ENCODE data around the gene STRAP. TPM values are rescaled to one million over a fixed set of nuclear protein-coding genes. Genes with fewer than 3 reads are reported as not detected.
A peak's percentile ranks its signal among the peaks of the same experiment; 100 is the strongest.

The STRAP gene
- polyA plus RNA-seq, 1 of the 3 experiments (the other 2 are of a cell fraction): 85.6 TPM

DNA sequence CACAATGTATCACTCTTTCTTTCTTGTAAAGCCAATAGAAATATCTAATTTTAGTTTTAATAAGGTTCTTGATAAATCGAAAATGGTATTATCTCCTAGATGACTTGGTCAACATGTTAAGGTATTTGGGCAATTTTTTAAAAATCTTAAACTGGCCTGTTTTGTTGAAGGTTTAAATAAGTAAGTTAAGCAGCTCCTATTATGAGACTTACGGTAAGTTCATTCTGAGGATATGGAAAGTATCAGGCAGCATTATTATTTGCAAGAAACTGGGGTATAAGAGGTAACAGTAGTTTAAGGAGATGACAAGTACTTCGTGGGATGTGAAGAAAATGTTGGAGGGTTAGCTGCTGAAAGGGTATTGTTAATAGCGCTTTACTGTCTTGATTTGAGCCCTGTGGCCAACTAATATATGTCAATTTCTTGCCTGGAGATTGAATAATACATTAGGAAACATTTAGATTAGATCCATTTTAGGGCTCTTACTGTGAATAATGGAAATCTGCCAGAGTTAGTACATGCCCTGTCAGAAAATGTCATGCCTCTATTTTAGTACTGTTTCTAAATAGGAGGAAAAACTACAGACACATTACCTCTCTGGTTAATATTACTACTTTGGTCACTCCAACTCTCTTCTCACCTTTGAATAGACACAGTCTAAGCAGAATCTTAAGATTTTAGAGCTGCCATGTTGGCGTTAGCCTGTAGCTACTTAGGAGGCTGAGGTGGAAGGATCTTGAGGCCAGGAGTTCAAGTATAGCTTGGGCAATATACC lies 5.0 kb downstream of the STRAP start:
- 80% methylated on average over 5 of the region's 5 CpGs for WGBS (ENCODE audit: low lambda C conversion rate)
- Histone ChIP-seq H3K36me3 (replicated peaks in 1 of 2; ENCODE audit: control insufficient read depth in 1 of 2, insufficient read depth in 2 of 2, low read length in 1 of 2) (peaks cover 56 to 71% of the 10 kb centered on the region in 2 experiments), H3F3A (replicated peaks; ENCODE audit: insufficient read depth) (peaks cover 13% of the 10 kb centered on the region), H3K79me2 (ENCODE audit: insufficient read depth) (peaks cover 96% of the 10 kb centered on the region), H3K27me3 (ENCODE audit: insufficient read depth) (no peaks in the 10 kb centered on the region), H3K9me3 (no peaks in the 10 kb centered on the region), H3K27ac (ENCODE audit: low read depth in 2 of 2, low read length in 1 of 2) (no peak overlapping the region), H3K4me2 (peak overlapping the region; percentile 6; the same call in 1 of the 2 replicates), H3K4me3 (ENCODE audit: low read depth in 2 of 2, low read length in 1 of 2) (no peak overlapping the region), H3K9ac (no peak overlapping the region), H3K9me2 (no peaks in the 10 kb centered on the region), H4K20me1 (ENCODE audit: insufficient read depth) (peaks cover 63% of the 10 kb centered on the region), H2AFZ (ENCODE audit: low read depth) (no peak overlapping the region), H3K4me1 (ENCODE audit: control insufficient read depth in 1 of 2, insufficient read depth in 2 of 2, low read depth in 1 of 2, low read length in 1 of 2) (peaks cover 5 to 23% of the 10 kb centered on the region in 2 experiments)
- ChIA-PET POLR2A (no interaction called here), CTCF (interaction anchor here (1.0 to 5.1 kb wide), 2 partner anchors 12 to 297 kb away, joined by 3 to 31 read pairs; no protein-coding TSS in a partner anchor)
- TF ChIP-seq, protein P1, sequence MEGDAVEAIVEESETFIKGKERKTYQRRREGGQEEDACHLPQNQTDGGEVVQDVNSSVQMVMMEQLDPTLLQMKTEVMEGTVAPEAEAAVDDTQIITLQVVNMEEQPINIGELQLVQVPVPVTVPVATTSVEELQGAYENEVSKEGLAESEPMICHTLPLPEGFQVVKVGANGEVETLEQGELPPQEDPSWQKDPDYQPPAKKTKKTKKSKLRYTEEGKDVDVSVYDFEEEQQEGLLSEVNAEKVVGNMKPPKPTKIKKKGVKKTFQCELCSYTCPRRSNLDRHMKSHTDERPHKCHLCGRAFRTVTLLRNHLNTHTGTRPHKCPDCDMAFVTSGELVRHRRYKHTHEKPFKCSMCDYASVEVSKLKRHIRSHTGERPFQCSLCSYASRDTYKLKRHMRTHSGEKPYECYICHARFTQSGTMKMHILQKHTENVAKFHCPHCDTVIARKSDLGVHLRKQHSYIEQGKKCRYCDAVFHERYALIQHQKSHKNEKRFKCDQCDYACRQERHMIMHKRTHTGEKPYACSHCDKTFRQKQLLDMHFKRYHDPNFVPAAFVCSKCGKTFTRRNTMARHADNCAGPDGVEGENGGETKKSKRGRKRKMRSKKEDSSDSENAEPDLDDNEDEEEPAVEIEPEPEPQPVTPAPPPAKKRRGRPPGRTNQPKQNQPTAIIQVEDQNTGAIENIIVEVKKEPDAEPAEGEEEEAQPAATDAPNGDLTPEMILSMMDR (IDR thresholded peaks at IDR 0.05): no peak
- TF ChIP-seq GATA2 (CRISPR knock-in tag; IDR thresholded peaks at IDR 0.05) (no peak), TAF1 (IDR thresholded peaks at IDR 0.05; ENCODE audit: borderline replicate concordance, low read depth, low read length) (no peak), RCOR1 (IDR thresholded peaks at IDR 0.05; ENCODE audit: low read length) (no peak), RAD21 (IDR thresholded peaks at IDR 0.05; ENCODE audit: low read length) (no peak)
- TF ChIP-seq, protein P2, sequence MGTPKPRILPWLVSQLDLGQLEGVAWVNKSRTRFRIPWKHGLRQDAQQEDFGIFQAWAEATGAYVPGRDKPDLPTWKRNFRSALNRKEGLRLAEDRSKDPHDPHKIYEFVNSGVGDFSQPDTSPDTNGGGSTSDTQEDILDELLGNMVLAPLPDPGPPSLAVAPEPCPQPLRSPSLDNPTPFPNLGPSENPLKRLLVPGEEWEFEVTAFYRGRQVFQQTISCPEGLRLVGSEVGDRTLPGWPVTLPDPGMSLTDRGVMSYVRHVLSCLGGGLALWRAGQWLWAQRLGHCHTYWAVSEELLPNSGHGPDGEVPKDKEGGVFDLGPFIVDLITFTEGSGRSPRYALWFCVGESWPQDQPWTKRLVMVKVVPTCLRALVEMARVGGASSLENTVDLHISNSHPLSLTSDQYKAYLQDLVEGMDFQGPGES (IDR thresholded peaks at IDR 0.05; ENCODE audit: low read depth, low read length): no peak
- DNase-seq: no peak

DNA sequence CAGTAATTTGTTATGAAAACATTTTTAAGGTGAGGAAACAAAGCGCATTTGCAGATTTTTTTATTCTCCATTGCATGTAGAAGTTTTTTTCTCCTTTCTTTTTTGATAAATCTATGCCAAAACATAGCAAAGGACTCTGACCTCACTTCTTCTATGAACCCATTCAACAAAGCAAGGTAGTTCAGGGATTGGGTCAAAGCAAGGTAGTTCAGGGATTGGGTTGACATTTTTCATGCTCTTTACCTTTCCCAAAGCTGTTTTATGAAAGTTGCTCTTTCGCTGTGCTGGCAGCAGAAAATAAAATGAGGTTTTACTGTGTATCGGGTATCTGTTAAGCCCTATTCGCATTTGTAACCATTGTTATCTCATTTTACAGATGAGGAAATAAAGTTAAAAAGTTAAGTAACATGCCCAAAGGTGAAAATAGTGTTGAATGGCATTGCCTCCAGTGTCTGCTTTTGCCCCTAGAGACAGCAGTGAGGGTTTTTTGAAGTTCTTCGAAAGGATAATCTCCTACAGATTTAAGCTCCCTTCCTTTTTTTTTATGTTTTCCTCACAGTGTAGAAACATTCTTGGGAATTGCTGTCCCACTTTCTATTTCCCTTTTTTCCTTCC lies 10.6 kb downstream of the STRAP start:
- ChIA-PET POLR2A (no interaction called here), CTCF (interaction anchor here (0.7 kb wide), 1 partner anchor 16 kb away, joined by 3 read pairs; no protein-coding TSS in a partner anchor)
- 98% methylated on average over 5 of the region's 5 CpGs for WGBS (ENCODE audit: low lambda C conversion rate)
- peaks cover 23% of the 10 kb centered on the region for H4K20me1 ChIP-seq (ENCODE audit: insufficient read depth)
- H2AFZ ChIP-seq (ENCODE audit: low read depth): no peak overlapping the region
- H3K4me2 ChIP-seq: no peak overlapping the region
- no peak overlapping the region for H3K4me3 ChIP-seq (ENCODE audit: low read depth in 2 of 2, low read length in 1 of 2)
- no peaks in the 10 kb centered on the region for H3K9me3 ChIP-seq
- no peak overlapping the region; a peak in 1 of 4 replicates for H3K27ac ChIP-seq (ENCODE audit: low read depth in 2 of 2, low read length in 1 of 2)
- H3K79me2 ChIP-seq (ENCODE audit: insufficient read depth): peaks cover 68% of the 10 kb centered on the region
- no peak overlapping the region for H3K9ac ChIP-seq
- TF ChIP-seq, protein P3, sequence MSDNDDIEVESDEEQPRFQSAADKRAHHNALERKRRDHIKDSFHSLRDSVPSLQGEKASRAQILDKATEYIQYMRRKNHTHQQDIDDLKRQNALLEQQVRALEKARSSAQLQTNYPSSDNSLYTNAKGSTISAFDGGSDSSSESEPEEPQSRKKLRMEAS (IDR thresholded peaks at IDR 0.05; ENCODE audit: low read depth): no peak
- TF ChIP-seq SIN3A (IDR thresholded peaks at IDR 0.05; ENCODE audit: borderline replicate concordance, low read depth, low read length): no peak
- TF ChIP-seq RFX5 (IDR thresholded peaks at IDR 0.05; ENCODE audit: low read length): no peak
- no peak for TF ChIP-seq TCF12 (IDR thresholded peaks at IDR 0.05)
- no peak for TF ChIP-seq ELF1 (IDR thresholded peaks at IDR 0.05)
- no peak for TF ChIP-seq SMC3 (IDR thresholded peaks at IDR 0.05; ENCODE audit: low read depth, low read length)
- no peak for TF ChIP-seq NFIC (IDR thresholded peaks at IDR 0.05; ENCODE audit: borderline replicate concordance)
- no peak for TF ChIP-seq CHD2 (IDR thresholded peaks at IDR 0.05; ENCODE audit: low read length, partially characterized antibody)
- no peak for TF ChIP-seq RAD21 (IDR thresholded peaks at IDR 0.05; ENCODE audit: low read length)
- no peak for TF ChIP-seq GATA2 (CRISPR knock-in tag; IDR thresholded peaks at IDR 0.05)
- no peak for TF ChIP-seq POLR2AphosphoS5 (IDR thresholded peaks at IDR 0.05; ENCODE audit: low read depth, low read length)
- TF ChIP-seq EP300 (IDR thresholded peaks at IDR 0.05; ENCODE audit: borderline replicate concordance in 1 of 2, low read depth in 1 of 2, low read length in 1 of 2): no peak
- TF ChIP-seq, protein P4, sequence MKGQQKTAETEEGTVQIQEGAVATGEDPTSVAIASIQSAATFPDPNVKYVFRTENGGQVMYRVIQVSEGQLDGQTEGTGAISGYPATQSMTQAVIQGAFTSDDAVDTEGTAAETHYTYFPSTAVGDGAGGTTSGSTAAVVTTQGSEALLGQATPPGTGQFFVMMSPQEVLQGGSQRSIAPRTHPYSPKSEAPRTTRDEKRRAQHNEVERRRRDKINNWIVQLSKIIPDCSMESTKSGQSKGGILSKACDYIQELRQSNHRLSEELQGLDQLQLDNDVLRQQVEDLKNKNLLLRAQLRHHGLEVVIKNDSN (IDR thresholded peaks at IDR 0.05; ENCODE audit: borderline replicate concordance, low read depth): no peak
- TF ChIP-seq JUND (IDR thresholded peaks at IDR 0.05): no peak
- H3K9me2 ChIP-seq: no peaks in the 10 kb centered on the region
- H3K27me3 ChIP-seq (ENCODE audit: insufficient read depth): no peaks in the 10 kb centered on the region
- H3K36me3 ChIP-seq (replicated peaks in 1 of 2; ENCODE audit: control insufficient read depth in 1 of 2, insufficient read depth in 2 of 2, low read length in 1 of 2): peaks cover 77 to 82% of the 10 kb centered on the region in 2 experiments
- peaks cover 47% of the 10 kb centered on the region for H3F3A ChIP-seq (replicated peaks; ENCODE audit: insufficient read depth)
- peaks cover 0 to 10% of the 10 kb centered on the region in 2 experiments; a peak in 2 of 4 replicates for H3K4me1 ChIP-seq (ENCODE audit: control insufficient read depth in 1 of 2, insufficient read depth in 2 of 2, low read depth in 1 of 2, low read length in 1 of 2)
- no peak for DNase-seq

Data from SK-N-SH (cell line).